SK-N-SH treated with all-trans-retinoic acid at 6 μM for 48 hours (cell line): ENCODE measurements around the gene ASTN2.

ENCODE experiments used
- ATAC-seq: fragments of 200-7000 bp; cut with Tn5 transposase; 3 replicates; pipeline ENCODE4 v1.9.1; 2020; ENCODE audit warnings: mild to moderate bottlenecking, moderate library complexity
- BACH2 ChIP-seq: fragments of 250-450 bp; sonication (Bioruptor Pico); IDR thresholded peaks from 2 replicates; pipeline ENCODE4 v1.9.0; 2021; ENCODE audit warnings: mild to moderate bottlenecking, borderline replicate concordance
- CREB5 ChIP-seq: fragments of 250-450 bp; sonication (Bioruptor Pico); IDR thresholded peaks from 2 replicates; pipeline ENCODE4 v1.5.1; 2020; ENCODE audit warnings: low read depth, mild to moderate bottlenecking, moderate library complexity
- CSRNP3 ChIP-seq: fragments of 250-450 bp; sonication (Bioruptor Pico); IDR thresholded peaks from 2 replicates; pipeline ENCODE4 v1.5.1; 2021; ENCODE audit warnings: mild to moderate bottlenecking, moderate library complexity
- ESRRG ChIP-seq: fragments of 250-450 bp; sonication (Bioruptor Pico); IDR thresholded peaks from 2 replicates; pipeline ENCODE4 v1.6.1; 2021; ENCODE audit warnings: mild to moderate bottlenecking
- GLIS3 ChIP-seq: fragments of 250-450 bp; sonication (Bioruptor Pico); IDR thresholded peaks from 2 replicates; pipeline ENCODE4 v1.5.0; 2020; ENCODE audit warnings: mild to moderate bottlenecking, moderate library complexity
- OSR1 ChIP-seq: fragments of 250-450 bp; sonication (Bioruptor Pico); IDR thresholded peaks from 2 replicates; pipeline ENCODE4 v1.8.0; 2022; ENCODE audit warnings: moderate library complexity, mild to moderate bottlenecking, inconsistent platforms
- PATZ1 ChIP-seq: fragments of 250-450 bp; sonication (Bioruptor Pico); IDR thresholded peaks from 2 replicates; pipeline ENCODE4 v1.8.0; 2020; ENCODE audit warnings: mild to moderate bottlenecking, moderate library complexity, borderline replicate concordance
- POU6F1 ChIP-seq: fragments of 250-450 bp; sonication (Bioruptor Pico); IDR thresholded peaks from 2 replicates; pipeline ENCODE4 v1.8.0; 2021; ENCODE audit warnings: low read depth, mild to moderate bottlenecking, moderate library complexity, borderline replicate concordance
- PPARA ChIP-seq: fragments of 250-450 bp; sonication (Bioruptor Pico); IDR thresholded peaks from 2 replicates; pipeline ENCODE4 v1.5.0; 2020; ENCODE audit warnings: mild to moderate bottlenecking, borderline replicate concordance
- RARB ChIP-seq: fragments of 250-450 bp; sonication (Bioruptor Pico); IDR thresholded peaks from 2 replicates; pipeline ENCODE4 v1.8.0; 2021; ENCODE audit warnings: mild to moderate bottlenecking, moderate library complexity
- SNAI2 ChIP-seq: fragments of 250-450 bp; sonication (Bioruptor Pico); IDR thresholded peaks from 2 replicates; pipeline ENCODE4 v1.5.0; 2020; ENCODE audit warnings: mild to moderate bottlenecking, moderate library complexity
- TOX ChIP-seq: fragments of 250-450 bp; sonication (Bioruptor Pico); IDR thresholded peaks from 2 replicates; pipeline ENCODE4 v1.8.0; 2021; ENCODE audit warnings: mild to moderate bottlenecking, moderate library complexity, borderline replicate concordance
- TSHZ2 ChIP-seq: fragments of 250-450 bp; sonication (Bioruptor Pico); IDR thresholded peaks from 2 replicates; pipeline ENCODE4 v1.5.0; 2020; ENCODE audit warnings: mild to moderate bottlenecking, moderate library complexity
- ZC3H10 ChIP-seq: fragments of 250-450 bp; sonication (Bioruptor Pico); IDR thresholded peaks from 2 replicates; pipeline ENCODE4 v1.5.1; 2021; ENCODE audit warnings: mild to moderate bottlenecking, moderate library complexity
- ZFP3 ChIP-seq: fragments of 250-450 bp; sonication (Bioruptor Pico); IDR thresholded peaks from 2 replicates; pipeline ENCODE4 v1.5.0; 2020; ENCODE audit warnings: mild to moderate bottlenecking, moderate library complexity
- ZFP30 ChIP-seq: fragments of 450-650 bp; formaldehyde crosslinking; IDR thresholded peaks from 2 replicates; pipeline ENCODE4 v1.5.0; 2022; ENCODE audit warnings: mild to moderate bottlenecking, moderate library complexity
- ZNF70 ChIP-seq: fragments of 450-650 bp; formaldehyde crosslinking; IDR thresholded peaks from 2 replicates; pipeline ENCODE4 v1.5.0; 2020; ENCODE audit warnings: mild to moderate bottlenecking, moderate library complexity
- ZNF8 ChIP-seq: fragments of 450-650 bp; formaldehyde crosslinking; IDR thresholded peaks from 2 replicates; pipeline ENCODE4 v1.5.0; 2020; ENCODE audit warnings: mild to moderate bottlenecking, moderate library complexity

Gene ASTN2

GRCh38 chr9:116789081-116789480 is 625.8 kb downstream of the ASTN2 start:
- ATAC-seq, result no peak
- TF ChIP-seq CSRNP3 (CRISPR knock-in tag), result no peak

GRCh38 chr9:116786737-116787136 is 628.1 kb downstream of the ASTN2 start:
- TF ChIP-seq RARB (CRISPR knock-in tag) (no peak), ZFP3 (CRISPR knock-in tag) (no peak), BACH2 (CRISPR knock-in tag) (no peak), ZNF70 (CRISPR knock-in tag) (no peak), PPARA (CRISPR knock-in tag) (no peak), ESRRG (CRISPR knock-in tag) (no peak), PATZ1 (CRISPR knock-in tag) (no peak)
- ATAC-seq, result no peak

- TF ChIP-seq ZFP3 (CRISPR knock-in tag) (no peak), ZFP30 (no peak), SNAI2 (CRISPR knock-in tag) (no peak), CREB5 (CRISPR knock-in tag) (no peak), ZNF70 (CRISPR knock-in tag) (no peak), OSR1 (CRISPR knock-in tag) (no peak), ZNF8 (CRISPR knock-in tag) (no peak), TOX (CRISPR knock-in tag) (no peak), TSHZ2 (CRISPR knock-in tag) (no peak), RARB (CRISPR knock-in tag) (no peak), ZC3H10 (CRISPR knock-in tag) (no peak), POU6F1 (CRISPR knock-in tag) (no peak), ESRRG (CRISPR knock-in tag) (no peak), PATZ1 (CRISPR knock-in tag) (no peak), CSRNP3 (CRISPR knock-in tag) (no peak), GLIS3 (CRISPR knock-in tag) (no peak)
- no peak for ATAC-seq
Observed at GRCh38 chr9:116777116-116777515, 637.7 kb downstream of the ASTN2 start.
